ENCODE results near the gene AARS1. TPM values are rescaled to one million over a fixed set of nuclear protein-coding genes. Genes with fewer than 3 reads are reported as not detected.
"Not testable (repeated sequence)": the region's sequence is repeated elsewhere in the genome, so short reads cannot be mapped to it uniquely, and the experiment has no call there.

The AARS1 gene
- polyA plus RNA-seq, 1 donor = 53.0 TPM

GRCh38 chr16:70225430-70225829 is 63.9 kb downstream of the AARS1 start:
- H3K4me3 ChIP-seq (ENCODE audit: low read length); H3K9me3 ChIP-seq (ENCODE audit: control insufficient read depth, low read depth, low read length); H3K36me3 ChIP-seq (ENCODE audit: control insufficient read depth, insufficient read depth, low read length); H3K27ac ChIP-seq (ENCODE audit: low read length); H3K4me1 ChIP-seq (ENCODE audit: control insufficient read depth, insufficient read depth, low read length); DNase-seq; H3K27me3 ChIP-seq (ENCODE audit: control insufficient read depth, insufficient read depth, low read length): not testable (repeated sequence)
- WGBS (ENCODE audit: insufficient coverage, low lambda C conversion rate) = no CpG with 5 or more reads among the region's 4 CpGs

GRCh38 chr16:70224645-70225044 is 64.7 kb downstream of the AARS1 start:
- H3K27me3 ChIP-seq (ENCODE audit: control insufficient read depth, insufficient read depth, low read length); H3K36me3 ChIP-seq (ENCODE audit: control insufficient read depth, insufficient read depth, low read length); DNase-seq; H3K27ac ChIP-seq (ENCODE audit: low read length); H3K9me3 ChIP-seq (ENCODE audit: control insufficient read depth, low read depth, low read length); H3K4me1 ChIP-seq (ENCODE audit: control insufficient read depth, insufficient read depth, low read length); H3K4me3 ChIP-seq (ENCODE audit: low read length): not testable (repeated sequence)
- WGBS (ENCODE audit: insufficient coverage, low lambda C conversion rate) = no CpG with 5 or more reads among the region's 24 CpGs

- DNase-seq = peak in 1 of 2 donors; percentile 52
- WGBS (ENCODE audit: insufficient coverage, low lambda C conversion rate) = no CpG with 5 or more reads among the region's 3 CpGs
- not testable (repeated sequence) for H3K9me3 ChIP-seq (ENCODE audit: control insufficient read depth, low read depth, low read length); H3K4me1 ChIP-seq (ENCODE audit: control insufficient read depth, insufficient read depth, low read length); H3K4me3 ChIP-seq (ENCODE audit: low read length); H3K36me3 ChIP-seq (ENCODE audit: control insufficient read depth, insufficient read depth, low read length); H3K27me3 ChIP-seq (ENCODE audit: control insufficient read depth, insufficient read depth, low read length)
- H3K27ac ChIP-seq (ENCODE audit: low read length) = peak overlapping the region; percentile 2
Measured at GRCh38 chr16:70223971-70224513, 65.3 kb downstream of the AARS1 start.

- not testable (repeated sequence) for H3K4me1 ChIP-seq (ENCODE audit: control insufficient read depth, insufficient read depth, low read length); H3K4me3 ChIP-seq (ENCODE audit: low read length); H3K9me3 ChIP-seq (ENCODE audit: control insufficient read depth, low read depth, low read length); H3K36me3 ChIP-seq (ENCODE audit: control insufficient read depth, insufficient read depth, low read length); H3K27me3 ChIP-seq (ENCODE audit: control insufficient read depth, insufficient read depth, low read length)
- no CpG with 5 or more reads among the region's 2 CpGs for WGBS (ENCODE audit: insufficient coverage, low lambda C conversion rate)
- peak overlapping the region; percentile 31 for H3K27ac ChIP-seq (ENCODE audit: low read length)
- DNase-seq = peak; percentile 10 to 59
Measured at GRCh38 chr16:70223216-70223615, 66.1 kb downstream of the AARS1 start.

GRCh38 chr16:70222574-70222973 is 66.7 kb downstream of the AARS1 start:
- not testable (repeated sequence) for H3K36me3 ChIP-seq (ENCODE audit: control insufficient read depth, insufficient read depth, low read length); DNase-seq; H3K27ac ChIP-seq (ENCODE audit: low read length); H3K4me1 ChIP-seq (ENCODE audit: control insufficient read depth, insufficient read depth, low read length); H3K27me3 ChIP-seq (ENCODE audit: control insufficient read depth, insufficient read depth, low read length); H3K9me3 ChIP-seq (ENCODE audit: control insufficient read depth, low read depth, low read length); H3K4me3 ChIP-seq (ENCODE audit: low read length)
- no CpG with 5 or more reads among the region's 2 CpGs for WGBS (ENCODE audit: insufficient coverage, low lambda C conversion rate)

GRCh38 chr16:70218586-70218985 is 70.7 kb downstream of the AARS1 start:
- H3K4me1 ChIP-seq (ENCODE audit: control insufficient read depth, insufficient read depth, low read length); H3K9me3 ChIP-seq (ENCODE audit: control insufficient read depth, low read depth, low read length); H3K27me3 ChIP-seq (ENCODE audit: control insufficient read depth, insufficient read depth, low read length); H3K4me3 ChIP-seq (ENCODE audit: low read length); H3K27ac ChIP-seq (ENCODE audit: low read length); DNase-seq; H3K36me3 ChIP-seq (ENCODE audit: control insufficient read depth, insufficient read depth, low read length): not testable (repeated sequence)
- WGBS (ENCODE audit: insufficient coverage, low lambda C conversion rate) = no CpG with 5 or more reads among the region's 2 CpGs

GRCh38 chr16:70206382-70206781 is 82.9 kb downstream of the AARS1 start:
- H3K27ac ChIP-seq (ENCODE audit: low read length); H3K4me1 ChIP-seq (ENCODE audit: control insufficient read depth, insufficient read depth, low read length); H3K27me3 ChIP-seq (ENCODE audit: control insufficient read depth, insufficient read depth, low read length); H3K36me3 ChIP-seq (ENCODE audit: control insufficient read depth, insufficient read depth, low read length); H3K9me3 ChIP-seq (ENCODE audit: control insufficient read depth, low read depth, low read length); H3K4me3 ChIP-seq (ENCODE audit: low read length); DNase-seq: not testable (repeated sequence)
- no CpG with 5 or more reads among the region's 6 CpGs for WGBS (ENCODE audit: insufficient coverage, low lambda C conversion rate)

GRCh38 chr16:70204668-70205405 is 84.5 kb downstream of the AARS1 start:
- H3K36me3 ChIP-seq (ENCODE audit: control insufficient read depth, insufficient read depth, low read length); H3K27ac ChIP-seq (ENCODE audit: low read length); H3K4me3 ChIP-seq (ENCODE audit: low read length); DNase-seq; H3K4me1 ChIP-seq (ENCODE audit: control insufficient read depth, insufficient read depth, low read length); H3K27me3 ChIP-seq (ENCODE audit: control insufficient read depth, insufficient read depth, low read length); H3K9me3 ChIP-seq (ENCODE audit: control insufficient read depth, low read depth, low read length): not testable (repeated sequence)
- no CpG with 5 or more reads among the region's 46 CpGs for WGBS (ENCODE audit: insufficient coverage, low lambda C conversion rate)

GRCh38 chr16:70204010-70204409 is 85.3 kb downstream of the AARS1 start:
- H3K27ac ChIP-seq (ENCODE audit: low read length); H3K4me1 ChIP-seq (ENCODE audit: control insufficient read depth, insufficient read depth, low read length); H3K36me3 ChIP-seq (ENCODE audit: control insufficient read depth, insufficient read depth, low read length); H3K27me3 ChIP-seq (ENCODE audit: control insufficient read depth, insufficient read depth, low read length); H3K9me3 ChIP-seq (ENCODE audit: control insufficient read depth, low read depth, low read length); H3K4me3 ChIP-seq (ENCODE audit: low read length); DNase-seq: not testable (repeated sequence)
- no CpG with 5 or more reads among the region's 29 CpGs for WGBS (ENCODE audit: insufficient coverage, low lambda C conversion rate)

- no CpG with 5 or more reads among the region's 7 CpGs for WGBS (ENCODE audit: insufficient coverage, low lambda C conversion rate)
Measured at GRCh38 chr16:70203508-70203907, 85.8 kb downstream of the AARS1 start.

More at GRCh38 chr16:70203508-70203907, 85.8 kb downstream of the AARS1 start:
- not testable (repeated sequence) for H3K9me3 ChIP-seq (ENCODE audit: control insufficient read depth, low read depth, low read length); H3K4me1 ChIP-seq (ENCODE audit: control insufficient read depth, insufficient read depth, low read length); H3K36me3 ChIP-seq (ENCODE audit: control insufficient read depth, insufficient read depth, low read length); H3K27ac ChIP-seq (ENCODE audit: low read length); DNase-seq; H3K4me3 ChIP-seq (ENCODE audit: low read length); H3K27me3 ChIP-seq (ENCODE audit: control insufficient read depth, insufficient read depth, low read length)

Data from large intestine (tissue), 3 donors.